ENCODE measurements around the gene GSDMA.

DNA sequence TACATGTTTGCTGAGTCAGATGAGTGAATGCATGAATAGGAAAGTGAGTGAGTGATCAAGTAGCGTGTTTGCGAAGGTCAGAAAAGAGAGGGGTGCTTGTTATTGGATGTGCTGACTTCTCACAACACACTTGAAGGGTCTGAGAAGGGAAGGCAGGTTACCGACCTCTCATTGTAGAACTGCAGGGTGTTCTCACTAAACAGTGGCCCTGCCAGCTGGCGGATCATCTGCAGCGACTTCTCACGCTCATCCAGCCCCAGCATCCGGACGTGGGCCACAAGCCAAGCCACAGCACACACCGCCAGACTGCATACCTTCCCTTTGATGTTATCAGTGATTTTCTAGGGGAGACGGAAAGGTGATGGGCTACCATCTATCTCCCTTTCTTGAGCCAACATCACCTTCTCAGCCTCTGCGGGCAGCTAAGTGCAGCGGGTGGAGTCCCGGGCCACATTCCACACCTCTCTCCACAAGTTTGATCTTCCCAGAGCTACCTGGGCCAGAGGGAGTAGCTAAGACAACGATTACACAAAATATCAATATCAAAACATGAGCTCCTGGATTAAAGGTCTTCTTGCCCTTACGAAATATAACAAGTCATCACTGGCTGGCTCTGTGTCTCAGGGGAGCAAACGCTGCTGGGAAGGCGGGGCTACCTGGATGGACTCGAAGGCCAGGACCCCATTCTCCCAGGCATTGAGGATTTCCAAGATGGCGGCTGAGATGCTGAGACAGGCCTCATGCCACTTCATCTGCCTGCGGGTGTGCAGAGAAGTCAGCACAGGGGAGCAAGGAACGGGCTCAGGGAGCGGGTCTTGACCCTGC lies 63.4 kb downstream of the GSDMA start:
- TF ChIP-seq, protein P1, sequence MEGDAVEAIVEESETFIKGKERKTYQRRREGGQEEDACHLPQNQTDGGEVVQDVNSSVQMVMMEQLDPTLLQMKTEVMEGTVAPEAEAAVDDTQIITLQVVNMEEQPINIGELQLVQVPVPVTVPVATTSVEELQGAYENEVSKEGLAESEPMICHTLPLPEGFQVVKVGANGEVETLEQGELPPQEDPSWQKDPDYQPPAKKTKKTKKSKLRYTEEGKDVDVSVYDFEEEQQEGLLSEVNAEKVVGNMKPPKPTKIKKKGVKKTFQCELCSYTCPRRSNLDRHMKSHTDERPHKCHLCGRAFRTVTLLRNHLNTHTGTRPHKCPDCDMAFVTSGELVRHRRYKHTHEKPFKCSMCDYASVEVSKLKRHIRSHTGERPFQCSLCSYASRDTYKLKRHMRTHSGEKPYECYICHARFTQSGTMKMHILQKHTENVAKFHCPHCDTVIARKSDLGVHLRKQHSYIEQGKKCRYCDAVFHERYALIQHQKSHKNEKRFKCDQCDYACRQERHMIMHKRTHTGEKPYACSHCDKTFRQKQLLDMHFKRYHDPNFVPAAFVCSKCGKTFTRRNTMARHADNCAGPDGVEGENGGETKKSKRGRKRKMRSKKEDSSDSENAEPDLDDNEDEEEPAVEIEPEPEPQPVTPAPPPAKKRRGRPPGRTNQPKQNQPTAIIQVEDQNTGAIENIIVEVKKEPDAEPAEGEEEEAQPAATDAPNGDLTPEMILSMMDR (IDR thresholded peaks at IDR 0.05), result no peak
- no peak for TF ChIP-seq POLR2A (IDR thresholded peaks at IDR 0.05)
